ENCODE measurements around the gene RLN3. TPM values are rescaled to one million over a fixed set of nuclear protein-coding genes. Genes with fewer than 3 reads are reported as not detected.

Gene RLN3
- total and polyA plus RNA-seq, 2 experiments from 2014 or later, result not detected

GRCh38 chr19:14053500-14053899, 25.6 kb downstream of the RLN3 start:
- H3K27ac ChIP-seq (ENCODE audit: low read depth), result no peak overlapping the region
- no peaks in the 10 kb centered on the region; the same call in 1 of the 2 replicates for H3F3A ChIP-seq (replicated peaks; ENCODE audit: low read depth)
- DNase-seq (ENCODE audit: low spot score) (no peak), ATAC-seq (no peak)
- no peaks in the 10 kb centered on the region for H3K36me3 ChIP-seq (ENCODE audit: insufficient read depth)
- Mint-ChIP-seq H3K27ac (no peak overlapping the region), H3K4me3 (no peak overlapping the region), H3K9me3 (peaks cover 2% of the 10 kb centered on the region; the same call in 1 of the 3 replicates), H3K36me3 (ENCODE audit: low read depth) (peaks cover 27% of the 10 kb centered on the region), H3K27me3 (ENCODE audit: insufficient read depth, low read depth, poor library complexity) (peaks cover 23% of the 10 kb centered on the region), H3K4me1 (peaks cover 4% of the 10 kb centered on the region; the same call in 2 of the 3 replicates)
- H3K27me3 ChIP-seq (ENCODE audit: insufficient read depth), result peaks cover 9% of the 10 kb centered on the region
- H3K4me2 ChIP-seq, result no peak overlapping the region
- no peaks in the 10 kb centered on the region for H3K79me2 ChIP-seq (replicated peaks; ENCODE audit: insufficient read depth)
- no peaks in the 10 kb centered on the region; the same call in 1 of the 2 replicates for H4K20me1 ChIP-seq (replicated peaks; ENCODE audit: insufficient read depth)
- H3K9me2 ChIP-seq (ENCODE audit: insufficient read depth), result no peaks in the 10 kb centered on the region
- no peak for TF ChIP-seq ZNF462 (CRISPR knock-in tag; IDR thresholded peaks at IDR 0.05)
- no peak for TF ChIP-seq CREB1 (CRISPR knock-in tag; IDR thresholded peaks at IDR 0.05; ENCODE audit: low read depth)
- TF ChIP-seq STAT1 (IDR thresholded peaks at IDR 0.05; ENCODE audit: unreplicated experiment), result no peak
- TF ChIP-seq EZH2phosphoT487 (IDR thresholded peaks at IDR 0.05; ENCODE audit: unreplicated experiment), result no peak
- TF ChIP-seq ZNF331 (CRISPR knock-in tag; IDR thresholded peaks at IDR 0.05; ENCODE audit: low read depth), result no peak
- no peak for TF ChIP-seq CTCF (conservative IDR thresholded peaks at IDR 0.05; ENCODE audit: low read depth in 2 of 2)
- TF ChIP-seq ZNF114 (CRISPR knock-in tag; IDR thresholded peaks at IDR 0.05), result no peak
- TF ChIP-seq JUNB (IDR thresholded peaks at IDR 0.05; ENCODE audit: unreplicated experiment), result no peak
- no peak for TF ChIP-seq EZH2 (IDR thresholded peaks at IDR 0.05; ENCODE audit: low read depth, unreplicated experiment)
- TF ChIP-seq REST (IDR thresholded peaks at IDR 0.05; ENCODE audit: unreplicated experiment), result no peak
- TF ChIP-seq ETS1 (IDR thresholded peaks at IDR 0.05), result no peak
- TF ChIP-seq POLR2AphosphoS5 (IDR thresholded peaks at IDR 0.05; ENCODE audit: low read depth), result no peak
- no peak for TF ChIP-seq NANOG (IDR thresholded peaks at IDR 0.05; ENCODE audit: borderline replicate concordance)
- peaks cover under 1% of the 10 kb centered on the region; the same call in 1 of the 2 replicates for H3K4me1 ChIP-seq (ENCODE audit: insufficient read depth)
- H2AFZ ChIP-seq, result no peak overlapping the region
- no peak overlapping the region for H3K4me3 ChIP-seq
